ENCODE measurements around the gene HOXA4. TPM values are rescaled to one million over a fixed set of nuclear protein-coding genes. Genes with fewer than 3 reads are reported as not detected.

HOXA4 gene
- total and polyA plus RNA-seq, 2 of the 8 experiments (the other 6 are each of a cell fraction or from before 2014, with no cell fraction given), result not detected

DNA sequence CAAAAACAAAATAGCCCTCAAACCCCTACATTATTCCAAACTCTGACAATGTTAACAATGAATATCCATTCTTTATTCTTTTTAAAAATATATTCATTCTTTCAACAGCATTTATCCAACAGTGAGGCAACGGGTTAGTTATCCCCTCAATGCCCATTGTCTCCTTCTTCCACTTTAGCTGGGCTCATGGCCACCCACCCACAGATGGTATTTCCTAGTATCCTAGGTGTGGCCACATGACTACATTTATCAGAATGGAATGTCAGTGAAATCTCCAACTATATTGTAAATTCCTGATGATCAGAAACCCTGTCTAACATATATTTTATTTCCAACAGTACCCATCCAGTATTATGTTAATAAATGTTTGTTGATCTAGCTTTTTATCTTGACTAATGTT lies 48.4 kb downstream of the HOXA4 start:
- peaks cover 0 to under 1% of the 10 kb centered on the region in 2 experiments; a peak in 1 of 4 replicates for H3K9me3 ChIP-seq (ENCODE audit: insufficient read depth in 2 of 2, low read depth in 1 of 2, low read length in 1 of 2)
- H3K4ac ChIP-seq (replicated peaks; ENCODE audit: insufficient read length, low read depth, low read length), result no peak overlapping the region
- H2AK5ac ChIP-seq (ENCODE audit: low read depth, low read length), result no peak overlapping the region
- no peak overlapping the region for H3K23ac ChIP-seq (ENCODE audit: insufficient read length)
- H2BK5ac ChIP-seq (ENCODE audit: low read depth, low read length), result no peak overlapping the region
- no peaks in the 10 kb centered on the region for H4K20me1 ChIP-seq (replicated peaks in 1 of 2; ENCODE audit: control insufficient read depth in 1 of 2, insufficient read depth in 2 of 2, low read length in 2 of 2)
- peaks cover 0 to 3% (median 0%) of the 10 kb centered on the region in 4 experiments; a peak in 1 of 7 replicates for H3K4me1 ChIP-seq (replicated peaks in 1 of 4; ENCODE audit: control insufficient read depth in 3 of 4, insufficient read depth in 4 of 4, low read length in 3 of 4)
- no peak overlapping the region for H4K5ac ChIP-seq (ENCODE audit: insufficient read length, low read depth, low read length)
- H2AFZ ChIP-seq (ENCODE audit: low read length), result no peak overlapping the region
- H2BK20ac ChIP-seq (ENCODE audit: low read length), result no peak overlapping the region
- no peak overlapping the region for H3K4me3 ChIP-seq (ENCODE audit: extremely low read depth in 1 of 4, insufficient read depth in 2 of 4, low read depth in 3 of 4, low read length in 4 of 4)
- H3K18ac ChIP-seq (ENCODE audit: extremely low read depth, low read length), result no peak overlapping the region
- no peak overlapping the region for H4K8ac ChIP-seq (ENCODE audit: extremely low read depth, insufficient read depth, low read length)
- H3K23me2 ChIP-seq (ENCODE audit: low read depth, low read length), result no peaks in the 10 kb centered on the region; the same call in 1 of the 2 replicates
- H2BK12ac ChIP-seq (ENCODE audit: low read depth, low read length), result no peak overlapping the region
- TF ChIP-seq JUN (IDR thresholded peaks at IDR 0.05; ENCODE audit: low read depth, low read length) (no peak), TBP (IDR thresholded peaks at IDR 0.05; ENCODE audit: low read depth, low read length) (no peak), BRCA1 (IDR thresholded peaks at IDR 0.05; ENCODE audit: low read depth, low read length) (no peak)
- no peak overlapping the region for H2BK15ac ChIP-seq (ENCODE audit: low read length)
- H3K79me1 ChIP-seq (ENCODE audit: low read depth, low read length), result no peaks in the 10 kb centered on the region
- H3K4me2 ChIP-seq (ENCODE audit: insufficient read depth in 1 of 2, low read depth in 2 of 2, low read length in 2 of 2), result no peak overlapping the region
- H3K27me3 ChIP-seq (replicated peaks in 1 of 4; ENCODE audit: control insufficient read depth in 3 of 4, extremely low read depth in 1 of 4, insufficient read depth in 3 of 4, low read length in 3 of 4), result peaks cover 6 to 9% (median 8%) of the 10 kb centered on the region in 4 experiments
- H3K9ac ChIP-seq (replicated peaks in 1 of 4; ENCODE audit: extremely low read depth in 1 of 4, low read depth in 3 of 4, low read length in 3 of 4), result no peak overlapping the region
- no peak overlapping the region for H2BK120ac ChIP-seq (replicated peaks; ENCODE audit: low read depth, low read length)
- H3K56ac ChIP-seq (replicated peaks; ENCODE audit: insufficient read length, low read depth, low read length), result no peak overlapping the region
- ChIA-PET POLR2A (ENCODE audit: partially characterized antibody) (no interaction called here), CTCF (ENCODE audit: partially characterized antibody) (interaction anchor here (1.2 to 1.6 kb wide), 3 partner anchors 8 to 402 kb away, joined by 3 read pairs; no protein-coding TSS in a partner anchor)
- FAIRE-seq (no peak), DNase-seq (ENCODE audit: low read depth in 1 of 2, low spot score in 2 of 2) (no peak)
- H4K91ac ChIP-seq (replicated peaks; ENCODE audit: insufficient read length, low read length), result no peak overlapping the region
- H3K27ac ChIP-seq (ENCODE audit: low read depth, low read length), result no peak overlapping the region
- no peak overlapping the region for H3K14ac ChIP-seq (ENCODE audit: insufficient read length)
- no peaks in the 10 kb centered on the region for H3K79me2 ChIP-seq (ENCODE audit: control insufficient read depth in 1 of 2, insufficient read depth in 2 of 2, low read length in 2 of 2)
- no peaks in the 10 kb centered on the region for H3K36me3 ChIP-seq (ENCODE audit: control insufficient read depth in 2 of 4, insufficient read depth in 4 of 4, low read length in 3 of 4)
- WGBS, 2 experiments (ENCODE audit: extremely low coverage in 1 of 2, insufficient coverage in 1 of 2, insufficient read length in 1 of 2, insufficient replicate concordance in 2 of 2, low coverage in 1 of 2, low lambda C conversion rate in 2 of 2, missing lambda C conversion rate in 1 of 2), result 88% methylated on average over 1 of the region's 1 CpG; no CpG with 5 or more reads in 1 of the 2 experiments
